Measurements from ENCODE around the gene EVC2.
"Not testable (repeated sequence)": the region's sequence is repeated elsewhere in the genome, so short reads cannot be mapped to it uniquely, and the experiment has no call there.

EVC2 gene

GRCh38 chr4:5732158-5732557 is 23.8 kb upstream of the EVC2 start:
- ChIA-PET POLR2A (ENCODE audit: low non-redundant PET) (no interaction called here), CTCF (no interaction called here)
- DNase-seq (ENCODE audit: low spot score), result no peak
- TF ChIP-seq CTCF (conservative IDR thresholded peaks at IDR 0.05; ENCODE audit: low read depth), result no peak
- H3K27ac ChIP-seq, result no peak overlapping the region

GRCh38 chr4:5730993-5731990 is 22.9 kb upstream of the EVC2 start:
- ChIA-PET POLR2A (ENCODE audit: low non-redundant PET) (interaction anchor here (0.6 kb wide), 1 partner anchor 204 kb away, joined by 3 read pairs; no protein-coding TSS in a partner anchor), CTCF (no interaction called here)
- peak overlapping the region; percentile 15; the same call in 1 of the 2 replicates for H3K27ac ChIP-seq
- no peak for DNase-seq (ENCODE audit: low spot score)
- TF ChIP-seq CTCF (conservative IDR thresholded peaks at IDR 0.05; ENCODE audit: low read depth), result no peak

GRCh38 chr4:5730436-5730835 is 22.1 kb upstream of the EVC2 start:
- ChIA-PET POLR2A (ENCODE audit: low non-redundant PET) (interaction anchor here (0.6 kb wide), 1 partner anchor 203 kb away, joined by 3 read pairs; no protein-coding TSS in a partner anchor), CTCF (no interaction called here)
- TF ChIP-seq CTCF (conservative IDR thresholded peaks at IDR 0.05; ENCODE audit: low read depth), result no peak

GRCh38 chr4:5728412-5728811 is 20.1 kb upstream of the EVC2 start:
- DNase-seq (ENCODE audit: low spot score); POLR2A ChIA-PET (ENCODE audit: low non-redundant PET); CTCF ChIA-PET; H3K27ac ChIP-seq: not testable (repeated sequence)

More at GRCh38 chr4:5730436-5730835, 22.1 kb upstream of the EVC2 start:
- DNase-seq (ENCODE audit: low spot score), result no peak
- H3K27ac ChIP-seq, result peak overlapping the region; percentile 15; the same call in 1 of the 2 replicates

- ChIA-PET CTCF (no interaction called here), POLR2A (ENCODE audit: low non-redundant PET) (no interaction called here)
- TF ChIP-seq CTCF (conservative IDR thresholded peaks at IDR 0.05; ENCODE audit: low read depth), result no peak
- no peak overlapping the region for H3K27ac ChIP-seq
- DNase-seq (ENCODE audit: low spot score), result no peak
These were observed 16.0 kb upstream of the EVC2 start for GRCh38 chr4:5724377-5724776.

- CTCF ChIA-PET, result interaction anchor here (0.5 kb wide), 1 partner anchor 76 kb away, joined by 4 read pairs; no protein-coding TSS in a partner anchor
- H3K27ac ChIP-seq, result peak overlapping the region; percentile 10; the same call in 1 of the 2 replicates
- POLR2A ChIA-PET (ENCODE audit: low non-redundant PET), result no interaction called here
- DNase-seq (ENCODE audit: low spot score), result no peak
- no peak for TF ChIP-seq CTCF (conservative IDR thresholded peaks at IDR 0.05; ENCODE audit: low read depth)
These were observed 14.0 kb upstream of the EVC2 start for GRCh38 chr4:5722328-5722727.

- ChIA-PET POLR2A (ENCODE audit: low non-redundant PET) (no interaction called here), CTCF (interaction anchor here (0.5 kb wide), 1 partner anchor 77 kb away, joined by 4 read pairs; no protein-coding TSS in a partner anchor)
- DNase-seq (ENCODE audit: low spot score), result no peak
- peak overlapping the region; percentile 10; the same call in 1 of the 2 replicates for H3K27ac ChIP-seq
- no peak for TF ChIP-seq CTCF (conservative IDR thresholded peaks at IDR 0.05; ENCODE audit: low read depth)
These were observed 13.6 kb upstream of the EVC2 start for GRCh38 chr4:5721923-5722322.
